OCI-LY1 (cell line): ENCODE results near the gene HDX.

Source experiments
- H2AFZ ChIP-seq: fragments of 200-600 bp; sonication (generic), shearing (Covaris generic); 2 replicates; pipeline ENCODE4 v1.6.0; 2014; ENCODE audit warnings: antibody characterized with exemption, mild to moderate bottlenecking, low read length
- H3F3A ChIP-seq: fragments of 200-600 bp; sonication (generic), shearing (Covaris generic); 2 replicates; pipeline ENCODE4 v1.6.0; 2014; ENCODE audit warnings: mild to moderate bottlenecking, antibody characterized with exemption, low read length, moderate library complexity; ENCODE audit not compliant: insufficient read depth
- H3K27ac ChIP-seq: fragments of 200-600 bp; sonication (generic); 2 replicates; pipeline ENCODE4 v1.5.1; 2014; ENCODE audit warnings: low read length, mixed run types, mild to moderate bottlenecking, low read depth; ENCODE audit not compliant: poor library complexity, severe bottlenecking
- H3K27me3 ChIP-seq: fragments of 200-600 bp; sonication (generic); 2 replicates; pipeline ENCODE4 v1.6.0; 2014; ENCODE audit warnings: antibody characterized with exemption, mild to moderate bottlenecking, low read length, moderate library complexity; ENCODE audit not compliant: insufficient read depth
- H3K36me3 ChIP-seq: fragments of 200-600 bp; sonication (generic); 2 replicates; pipeline ENCODE4 v1.6.1; 2014; ENCODE audit warnings: mild to moderate bottlenecking, antibody characterized with exemption, low read length, moderate library complexity, mixed read lengths; ENCODE audit not compliant: insufficient read depth
- H3K4me1 ChIP-seq: fragments of 200-600 bp; sonication (generic); 2 replicates; pipeline ENCODE4 v1.5.1; 2014; ENCODE audit warnings: mild to moderate bottlenecking, low read length, moderate library complexity; ENCODE audit not compliant: insufficient read depth, severe bottlenecking
- H3K4me2 ChIP-seq: fragments of 200-600 bp; sonication (generic), shearing (Covaris generic); 2 replicates; pipeline ENCODE4 v1.6.1; 2014; ENCODE audit warnings: low read length
- H3K4me3 ChIP-seq: fragments of 200-600 bp; sonication (generic); 2 replicates; pipeline ENCODE4 v1.5.1; 2014; ENCODE audit warnings: low read length, low read depth, mild to moderate bottlenecking, mixed read lengths; ENCODE audit not compliant: poor library complexity, severe bottlenecking
- H3K79me2 ChIP-seq: fragments of 200-600 bp; shearing (Covaris generic); 2 replicates; pipeline ENCODE4 v1.6.1; 2016; ENCODE audit warnings: mixed run types, low read length, mixed read lengths; ENCODE audit not compliant: insufficient read depth
- H3K9ac ChIP-seq: fragments of 200-600 bp; sonication (generic), shearing (Covaris generic); 2 replicates; pipeline ENCODE4 v1.6.1; 2014; ENCODE audit warnings: mild to moderate bottlenecking, low read length, mixed read lengths
- H3K9me2 ChIP-seq: fragments of 200-600 bp; sonication (generic), shearing (Covaris generic); 2 replicates; pipeline ENCODE4 v1.6.1; 2014; ENCODE audit warnings: low read depth, mild to moderate bottlenecking, low read length, mixed read lengths
- H3K9me3 ChIP-seq: fragments of 200-600 bp; shearing (Covaris generic); 2 replicates; pipeline ENCODE4 v1.6.1; 2014; ENCODE audit warnings: low read length, mixed read lengths
- H4K20me1 ChIP-seq: fragments of 200-600 bp; sonication (generic), shearing (Covaris generic); 2 replicates; pipeline ENCODE4 v1.6.0; 2016; ENCODE audit warnings: mild to moderate bottlenecking, low read length; ENCODE audit not compliant: insufficient read depth
- CTCF ChIP-seq: fragments of 200-600 bp; sonication (generic), shearing (Covaris generic); IDR thresholded peaks from 2 replicates; pipeline ENCODE4 v1.5.1; 2017; ENCODE audit warnings: mild to moderate bottlenecking, antibody characterized with exemption, low read length, moderate library complexity, mixed read lengths
- EZH2 ChIP-seq: fragments of 200-600 bp; sonication (generic), shearing (Covaris generic); IDR thresholded peaks from 2 replicates; pipeline ENCODE4 v1.8.0; 2017; ENCODE audit warnings: borderline replicate concordance, mixed run types, mild to moderate bottlenecking, antibody characterized with exemption, low read length, moderate library complexity, mixed read lengths

Gene HDX

GRCh38 chrX:84358271-84358670, 144.0 kb downstream of the HDX start:
- Histone ChIP-seq H3K9me2 (no peaks in the 10 kb centered on the region), H4K20me1 (no peaks in the 10 kb centered on the region), H3K27ac (no peak overlapping the region), H3K79me2 (no peaks in the 10 kb centered on the region), H3K4me2 (no peak overlapping the region), H3K9ac (no peak overlapping the region), H3F3A (no peaks in the 10 kb centered on the region), H3K27me3 (no peaks in the 10 kb centered on the region), H3K4me1 (no peaks in the 10 kb centered on the region), H3K4me3 (no peak overlapping the region), H2AFZ (no peak overlapping the region), H3K36me3 (no peaks in the 10 kb centered on the region), H3K9me3 (no peaks in the 10 kb centered on the region)
- TF ChIP-seq EZH2 = no peak
- no peak for TF ChIP-seq CTCF

- Histone ChIP-seq H3K9ac (no peak overlapping the region), H3K9me3 (no peaks in the 10 kb centered on the region), H3K4me2 (no peak overlapping the region), H3K27me3 (no peaks in the 10 kb centered on the region), H3K36me3 (no peaks in the 10 kb centered on the region), H3F3A (no peaks in the 10 kb centered on the region), H3K4me1 (no peaks in the 10 kb centered on the region), H3K27ac (no peak overlapping the region), H4K20me1 (no peaks in the 10 kb centered on the region), H3K9me2 (no peaks in the 10 kb centered on the region), H2AFZ (no peak overlapping the region), H3K4me3 (no peak overlapping the region), H3K79me2 (no peaks in the 10 kb centered on the region)
- TF ChIP-seq CTCF (no peak), EZH2 (no peak)
Observed at GRCh38 chrX:84357296-84357695, 145.0 kb downstream of the HDX start.

- Histone ChIP-seq H4K20me1 (no peaks in the 10 kb centered on the region), H3K27ac (no peak overlapping the region), H3K4me1 (no peaks in the 10 kb centered on the region), H3K79me2 (no peaks in the 10 kb centered on the region), H3K36me3 (no peaks in the 10 kb centered on the region), H3K9ac (no peak overlapping the region), H3K27me3 (no peaks in the 10 kb centered on the region), H3K9me3 (no peaks in the 10 kb centered on the region), H3K4me3 (no peak overlapping the region), H3K9me2 (no peaks in the 10 kb centered on the region), H2AFZ (no peak overlapping the region), H3F3A (no peaks in the 10 kb centered on the region), H3K4me2 (no peak overlapping the region)
- no peak for TF ChIP-seq CTCF
- no peak for TF ChIP-seq EZH2
Observed at GRCh38 chrX:84340968-84341367, 161.3 kb downstream of the HDX start.
